ENCODE measurements around the gene ACOT7.
A peak's percentile ranks its signal among the peaks of the same experiment; 100 is the strongest.

Gene ACOT7

DNA sequence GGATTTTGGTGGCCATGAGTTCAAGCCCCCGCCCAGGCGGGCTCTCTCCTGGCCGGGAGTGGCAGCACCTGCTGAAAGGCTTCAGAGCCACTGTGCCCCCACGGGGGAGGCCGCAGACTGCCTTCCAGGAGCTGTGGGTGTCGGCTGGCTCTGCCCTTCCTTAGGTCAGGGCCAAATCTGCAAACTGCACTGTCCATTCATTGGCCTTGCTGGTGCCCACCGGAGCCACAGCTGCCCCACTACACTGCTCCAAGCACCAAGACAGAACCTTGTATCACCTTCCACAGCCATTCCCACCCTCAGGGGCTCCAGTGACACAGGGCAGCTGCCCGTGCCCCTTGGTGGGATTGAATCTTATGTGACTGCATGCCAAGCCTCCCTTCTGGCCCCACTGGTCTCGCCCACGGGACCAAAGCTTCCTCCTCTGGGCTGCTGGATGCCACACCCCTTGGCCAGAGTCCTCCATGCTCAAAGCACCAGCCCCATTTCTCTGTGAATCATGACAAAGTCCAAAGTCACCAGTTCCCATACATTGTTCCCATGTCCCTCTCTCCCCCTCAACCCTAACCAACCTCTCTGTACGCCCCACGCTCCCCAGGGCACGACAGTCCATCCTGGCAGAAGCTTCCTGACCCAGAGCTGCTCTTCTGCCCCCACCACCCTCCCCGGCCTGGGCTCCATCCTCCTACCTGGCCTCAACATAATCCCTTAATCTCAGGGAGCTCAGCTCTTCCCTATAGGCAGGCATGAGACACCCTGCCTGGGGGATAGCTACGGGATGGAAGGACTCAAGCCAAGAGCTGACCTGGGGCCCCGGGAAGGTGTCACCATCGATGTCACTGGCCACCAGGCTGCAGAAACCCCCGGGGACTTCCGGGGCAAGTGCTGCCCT is 111.8 kb downstream of the ACOT7 start:
- Histone ChIP-seq H2BK12ac (ENCODE audit: low read length) (no peak overlapping the region), H2BK120ac (ENCODE audit: low read depth, low read length) (no peak overlapping the region), H3K9ac (ENCODE audit: low read depth, low read length, poor library complexity) (peak overlapping the region; percentile 34), H3K4me2 (ENCODE audit: insufficient read depth, low read length, poor library complexity, severe bottlenecking) (no peak overlapping the region), H3K4me3 (ENCODE audit: low read length in 2 of 2) (no peak overlapping the region), H3K79me1 (ENCODE audit: low read depth, low read length) (peaks cover 7% of the 10 kb centered on the region), H4K8ac (ENCODE audit: low read depth, low read length) (no peak overlapping the region), H4K91ac (ENCODE audit: low read depth, low read length, poor library complexity) (no peak overlapping the region), H2AFZ (ENCODE audit: low read length) (no peak overlapping the region), H2BK15ac (ENCODE audit: low read length) (peak overlapping the region; percentile 39), H3K23ac (ENCODE audit: low read depth, low read length, poor library complexity) (no peak overlapping the region), H3K14ac (ENCODE audit: low read length) (no peak overlapping the region), H2AK5ac (ENCODE audit: low read depth, low read length) (no peak overlapping the region), H3K27me3 (ENCODE audit: control insufficient read depth in 3 of 3, insufficient read depth in 3 of 3, low read depth in 1 of 3, low read length in 3 of 3) (no peaks in the 10 kb centered on the region), H3K9me3 (replicated peaks in 1 of 2; ENCODE audit: control insufficient read depth in 2 of 2, insufficient read depth in 1 of 2, low read depth in 1 of 2, low read length in 2 of 2) (no peaks in the 10 kb centered on the region), H3K36me3 (replicated peaks in 1 of 2; ENCODE audit: control insufficient read depth in 2 of 2, insufficient read depth in 2 of 2, low read length in 2 of 2) (peaks cover 17 to 27% of the 10 kb centered on the region in 2 donors), H3K4me1 (ENCODE audit: control insufficient read depth in 2 of 2, insufficient read depth in 1 of 2, low read depth in 1 of 2, low read length in 2 of 2) (peaks cover 6 to 12% of the 10 kb centered on the region in 2 donors), H2BK5ac (ENCODE audit: low read length) (peak overlapping the region; percentile 69), H3K4ac (ENCODE audit: low read length) (no peak overlapping the region), H3K18ac (ENCODE audit: low read length) (no peak overlapping the region), H3K27ac (replicated peaks; ENCODE audit: low read length) (no peak overlapping the region)
- no CpG with 5 or more reads among the region's 19 CpGs for WGBS, 2 donors (ENCODE audit: extremely low coverage in 2 of 2, insufficient read length in 2 of 2, insufficient replicate concordance in 1 of 2)
- no peak for DNase-seq (ENCODE audit: low spot score)

DNA sequence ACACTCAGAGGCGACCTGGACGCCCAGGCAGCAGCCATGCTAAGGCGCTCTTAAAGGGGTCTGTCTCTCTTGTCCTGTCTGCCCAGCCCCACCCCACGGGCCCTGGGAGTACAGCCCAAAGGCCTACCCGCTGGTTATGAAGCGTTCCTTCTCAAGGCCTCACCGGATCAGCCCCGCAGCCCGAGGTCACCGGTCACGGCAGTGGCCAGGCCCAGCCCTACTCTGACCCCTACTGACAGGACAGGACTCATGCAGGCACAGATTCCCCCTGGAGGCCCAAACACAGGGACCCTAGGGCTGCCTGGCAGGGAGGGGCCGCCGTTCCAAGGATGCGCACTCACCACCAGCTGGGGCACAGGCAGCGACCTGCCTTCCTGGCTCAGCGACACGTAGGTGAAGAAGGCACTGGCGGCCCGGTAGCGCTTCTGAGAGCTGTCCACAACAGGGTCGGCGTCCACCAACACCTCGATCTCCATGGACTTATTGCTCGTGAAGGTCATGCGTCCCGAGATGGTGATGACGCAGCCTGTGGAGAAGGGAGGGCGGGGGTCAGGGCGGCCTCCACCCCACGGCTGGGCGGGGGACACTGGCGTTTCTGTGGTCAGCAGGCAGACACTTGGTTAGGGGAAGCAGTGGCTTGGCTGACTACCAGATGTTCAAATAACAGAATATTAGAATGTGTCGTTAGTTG is 112.7 kb downstream of the ACOT7 start:
- peaks cover 14 to 20% of the 10 kb centered on the region in 2 donors for H3K4me1 ChIP-seq (ENCODE audit: control insufficient read depth in 2 of 2, insufficient read depth in 1 of 2, low read depth in 1 of 2, low read length in 2 of 2)
- H3K23ac ChIP-seq (ENCODE audit: low read depth, low read length, poor library complexity), result peak overlapping the region; percentile 85
- H2BK5ac ChIP-seq (ENCODE audit: low read length), result peak overlapping the region; percentile 69
- H3K9ac ChIP-seq (ENCODE audit: low read depth, low read length, poor library complexity), result peak overlapping the region; percentile 21
- H2AK5ac ChIP-seq (ENCODE audit: low read depth, low read length), result peak overlapping the region; percentile 70
- peak overlapping the region; percentile 72 for H4K8ac ChIP-seq (ENCODE audit: low read depth, low read length)
- H3K14ac ChIP-seq (ENCODE audit: low read length), result peak overlapping the region; percentile 75
- H2AFZ ChIP-seq (ENCODE audit: low read length), result no peak overlapping the region
- peak overlapping the region; percentile 52 for H3K18ac ChIP-seq (ENCODE audit: low read length)
- H3K4me3 ChIP-seq (ENCODE audit: low read length in 2 of 2), result no peak overlapping the region
- H3K36me3 ChIP-seq (replicated peaks in 1 of 2; ENCODE audit: control insufficient read depth in 2 of 2, insufficient read depth in 2 of 2, low read length in 2 of 2), result peaks cover 17 to 20% of the 10 kb centered on the region in 2 donors
- no peak overlapping the region for H3K27ac ChIP-seq (replicated peaks; ENCODE audit: low read length)
- H3K9me3 ChIP-seq (replicated peaks in 1 of 2; ENCODE audit: control insufficient read depth in 2 of 2, insufficient read depth in 1 of 2, low read depth in 1 of 2, low read length in 2 of 2), result no peaks in the 10 kb centered on the region
- H2BK15ac ChIP-seq (ENCODE audit: low read length), result no peak overlapping the region
- peaks cover 7% of the 10 kb centered on the region for H3K79me1 ChIP-seq (ENCODE audit: low read depth, low read length)
- no peak overlapping the region for H2BK12ac ChIP-seq (ENCODE audit: low read length)
- H4K91ac ChIP-seq (ENCODE audit: low read depth, low read length, poor library complexity), result no peak overlapping the region
- no peak for DNase-seq (ENCODE audit: low spot score)
- no peak overlapping the region for H2BK120ac ChIP-seq (ENCODE audit: low read depth, low read length)
- no peak overlapping the region for H3K4me2 ChIP-seq (ENCODE audit: insufficient read depth, low read length, poor library complexity, severe bottlenecking)
- WGBS, 2 donors (ENCODE audit: extremely low coverage in 2 of 2, insufficient read length in 2 of 2, insufficient replicate concordance in 1 of 2), result no CpG with 5 or more reads among the region's 33 CpGs
- no peaks in the 10 kb centered on the region for H3K27me3 ChIP-seq (ENCODE audit: control insufficient read depth in 3 of 3, insufficient read depth in 3 of 3, low read depth in 1 of 3, low read length in 3 of 3)
- H3K4ac ChIP-seq (ENCODE audit: low read length), result no peak overlapping the region

DNA sequence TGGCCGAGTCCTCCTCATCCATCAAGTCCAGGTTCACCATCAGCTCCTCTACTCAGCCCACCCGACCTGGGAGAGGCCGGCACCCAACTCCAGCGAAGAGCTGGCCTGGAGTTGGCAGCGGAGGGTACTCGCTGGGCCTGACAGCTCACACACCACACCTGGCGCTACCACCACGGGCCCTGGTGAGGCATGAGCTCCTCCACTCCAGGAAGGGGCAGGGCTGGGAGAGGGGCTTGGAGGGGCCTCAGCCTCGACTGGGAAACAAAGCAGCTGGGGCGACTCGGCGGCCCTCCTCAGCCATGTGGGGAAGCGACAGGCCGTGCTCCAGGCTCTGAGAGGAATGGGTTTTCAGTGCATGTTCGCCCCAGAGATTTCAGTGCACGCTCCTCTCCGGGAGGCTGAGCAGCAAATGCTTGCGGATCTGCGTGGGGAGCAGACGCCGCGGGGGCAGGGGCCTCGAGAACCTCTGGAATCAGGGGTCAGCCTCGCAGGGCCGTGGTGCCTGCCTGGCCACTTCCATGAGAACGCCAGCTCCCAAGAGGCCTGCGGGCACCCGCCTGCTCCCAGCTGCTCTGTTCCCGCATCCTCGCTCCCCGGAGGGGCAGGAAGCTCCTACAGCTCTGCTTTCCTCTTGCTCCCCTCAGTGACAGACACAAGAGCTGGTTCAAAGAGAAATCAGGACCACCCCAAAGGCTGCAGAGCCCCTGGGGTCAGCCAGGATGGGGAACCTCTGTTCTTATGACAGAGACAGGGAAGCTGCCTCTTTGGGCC is 113.8 kb downstream of the ACOT7 start:
- H3K9ac ChIP-seq (ENCODE audit: low read depth, low read length, poor library complexity), result peak overlapping the region; percentile 24
- H2BK12ac ChIP-seq (ENCODE audit: low read length), result no peak overlapping the region
- H3K27ac ChIP-seq (replicated peaks; ENCODE audit: low read length), result no peak overlapping the region
- no peak overlapping the region for H2BK120ac ChIP-seq (ENCODE audit: low read depth, low read length)
- no peak overlapping the region for H3K18ac ChIP-seq (ENCODE audit: low read length)
- H2AK5ac ChIP-seq (ENCODE audit: low read depth, low read length), result peak overlapping the region; percentile 70
- peaks cover 17 to 21% of the 10 kb centered on the region in 2 donors for H3K36me3 ChIP-seq (replicated peaks in 1 of 2; ENCODE audit: control insufficient read depth in 2 of 2, insufficient read depth in 2 of 2, low read length in 2 of 2)
- H3K14ac ChIP-seq (ENCODE audit: low read length), result peak overlapping the region; percentile 75
- H3K4me3 ChIP-seq (ENCODE audit: low read length in 2 of 2), result no peak overlapping the region
- no peak overlapping the region for H4K91ac ChIP-seq (ENCODE audit: low read depth, low read length, poor library complexity)
- H3K4me2 ChIP-seq (ENCODE audit: insufficient read depth, low read length, poor library complexity, severe bottlenecking), result no peak overlapping the region
- peaks cover 9% of the 10 kb centered on the region for H3K79me1 ChIP-seq (ENCODE audit: low read depth, low read length)
- no peaks in the 10 kb centered on the region for H3K9me3 ChIP-seq (replicated peaks in 1 of 2; ENCODE audit: control insufficient read depth in 2 of 2, insufficient read depth in 1 of 2, low read depth in 1 of 2, low read length in 2 of 2)
- no peak overlapping the region for H4K8ac ChIP-seq (ENCODE audit: low read depth, low read length)
- no peak for DNase-seq (ENCODE audit: low spot score)
- H2BK15ac ChIP-seq (ENCODE audit: low read length), result no peak overlapping the region
- H3K27me3 ChIP-seq (ENCODE audit: control insufficient read depth in 3 of 3, insufficient read depth in 3 of 3, low read depth in 1 of 3, low read length in 3 of 3), result no peaks in the 10 kb centered on the region
- H3K23ac ChIP-seq (ENCODE audit: low read depth, low read length, poor library complexity), result peak overlapping the region; percentile 65
- peaks cover 16 to 30% of the 10 kb centered on the region in 2 donors for H3K4me1 ChIP-seq (ENCODE audit: control insufficient read depth in 2 of 2, insufficient read depth in 1 of 2, low read depth in 1 of 2, low read length in 2 of 2)
- peak overlapping the region; percentile 66 for H2BK5ac ChIP-seq (ENCODE audit: low read length)
- WGBS, 2 donors (ENCODE audit: extremely low coverage in 2 of 2, insufficient read length in 2 of 2, insufficient replicate concordance in 1 of 2), result no CpG with 5 or more reads among the region's 31 CpGs
- no peak overlapping the region for H3K4ac ChIP-seq (ENCODE audit: low read length)
- no peak overlapping the region for H2AFZ ChIP-seq (ENCODE audit: low read length)

Measured in neuronal stem cell (in vitro differentiated cells).